ENCODE measurements around the gene NUDCD3. TPM values are rescaled to one million over a fixed set of nuclear protein-coding genes. Genes with fewer than 3 reads are reported as not detected.

The NUDCD3 gene
- polyA plus RNA-seq, 1 donor (not counting 4 experiments of a cell fraction or from before 2014, with no cell fraction given) = 58.7 TPM

- Histone ChIP-seq H3K36me3 (ENCODE audit: control insufficient read depth in 2 of 2, extremely low read depth in 1 of 2, insufficient read depth in 2 of 2, low read length in 2 of 2) (peaks cover 10 to 22% of the 10 kb centered on the region in 2 experiments), H3K9me3 (ENCODE audit: control insufficient read depth, low read depth, low read length) (no peaks in the 10 kb centered on the region), H3K4me3 (ENCODE audit: control insufficient read depth in 2 of 3, extremely low read depth in 1 of 3, insufficient read depth in 2 of 3, low read depth in 1 of 3, low read length in 3 of 3) (no peak overlapping the region), H3K4me1 (ENCODE audit: control insufficient read depth, extremely low read depth, insufficient read depth, low read length) (no peaks in the 10 kb centered on the region), H2AFZ (ENCODE audit: control insufficient read depth, low read length) (no peak overlapping the region), H3K27ac (ENCODE audit: control insufficient read depth, insufficient read depth, low read length) (no peak overlapping the region), H3K9ac (ENCODE audit: control insufficient read depth, extremely low read depth, insufficient read depth, low read length) (no peak overlapping the region), H3K27me3 (ENCODE audit: control insufficient read depth, extremely low read depth, insufficient read depth, low read length) (no peaks in the 10 kb centered on the region), H3K4me2 (ENCODE audit: control insufficient read depth, extremely low read depth, insufficient read depth, low read depth, low read length) (no peak overlapping the region), H3K9me1 (ENCODE audit: control insufficient read depth, extremely low read depth, insufficient read depth, low read length) (no peaks in the 10 kb centered on the region), H4K20me1 (ENCODE audit: control insufficient read depth, extremely low read depth, insufficient read depth, low read length) (no peaks in the 10 kb centered on the region), H3K79me2 (ENCODE audit: control insufficient read depth, insufficient read depth, low read length) (no peaks in the 10 kb centered on the region)
- FAIRE-seq (no peak), DNase-seq (ENCODE audit: low read depth, low spot score) (no peak)
- dilution Hi-C loops (cut with MboI; ENCODE audit: extremely low pct_ligation_motif_present, low sequenced_read_pairs) = no loop called here
- TF ChIP-seq EZH2 (IDR thresholded peaks at IDR 0.05; ENCODE audit: low read length) (no peak), CTCF (optimal IDR thresholded peaks at IDR 0.05 in 1 of 3, IDR thresholded peaks at IDR 0.05 in 1 of 3, conservative IDR thresholded peaks at IDR 0.05 in 1 of 3; ENCODE audit: extremely low read depth in 1 of 3, insufficient read depth in 2 of 3, low read length in 3 of 3) (no peak)
Measured at GRCh38 chr7:44391746-44392617, 98.5 kb downstream of the NUDCD3 start.

GRCh38 chr7:44391171-44391570 lies 99.3 kb downstream of the NUDCD3 start:
- no peak overlapping the region for H3K9ac ChIP-seq (ENCODE audit: control insufficient read depth, extremely low read depth, insufficient read depth, low read length)
- H2AFZ ChIP-seq (ENCODE audit: control insufficient read depth, low read length) = no peak overlapping the region
- TF ChIP-seq CTCF (optimal IDR thresholded peaks at IDR 0.05 in 1 of 3, IDR thresholded peaks at IDR 0.05 in 1 of 3, conservative IDR thresholded peaks at IDR 0.05 in 1 of 3; ENCODE audit: extremely low read depth in 1 of 3, insufficient read depth in 2 of 3, low read length in 3 of 3) = no peak
- TF ChIP-seq EZH2 (IDR thresholded peaks at IDR 0.05; ENCODE audit: low read length) = no peak
- DNase-seq (ENCODE audit: low read depth, low spot score) (no peak), FAIRE-seq (no peak)
- no peaks in the 10 kb centered on the region for H3K9me1 ChIP-seq (ENCODE audit: control insufficient read depth, extremely low read depth, insufficient read depth, low read length)
- no peaks in the 10 kb centered on the region for H3K9me3 ChIP-seq (ENCODE audit: control insufficient read depth, low read depth, low read length)
- peaks cover 12 to 25% of the 10 kb centered on the region in 2 experiments for H3K36me3 ChIP-seq (ENCODE audit: control insufficient read depth in 2 of 2, extremely low read depth in 1 of 2, insufficient read depth in 2 of 2, low read length in 2 of 2)
- H3K4me3 ChIP-seq (ENCODE audit: control insufficient read depth in 2 of 3, extremely low read depth in 1 of 3, insufficient read depth in 2 of 3, low read depth in 1 of 3, low read length in 3 of 3) = no peak overlapping the region
- no peaks in the 10 kb centered on the region for H3K27me3 ChIP-seq (ENCODE audit: control insufficient read depth, extremely low read depth, insufficient read depth, low read length)
- no peak overlapping the region for H3K4me2 ChIP-seq (ENCODE audit: control insufficient read depth, extremely low read depth, insufficient read depth, low read depth, low read length)
- H4K20me1 ChIP-seq (ENCODE audit: control insufficient read depth, extremely low read depth, insufficient read depth, low read length) = no peaks in the 10 kb centered on the region
- H3K4me1 ChIP-seq (ENCODE audit: control insufficient read depth, extremely low read depth, insufficient read depth, low read length) = no peaks in the 10 kb centered on the region
- dilution Hi-C loops (cut with MboI; ENCODE audit: extremely low pct_ligation_motif_present, low sequenced_read_pairs) = no loop called here
- H3K79me2 ChIP-seq (ENCODE audit: control insufficient read depth, insufficient read depth, low read length) = no peaks in the 10 kb centered on the region
- no peak overlapping the region for H3K27ac ChIP-seq (ENCODE audit: control insufficient read depth, insufficient read depth, low read length)
